HepG2 (cell line): Measurements from ENCODE around the gene ECSIT. TPM values are rescaled to one million over a fixed set of nuclear protein-coding genes. Genes with fewer than 3 reads are reported as not detected.

ENCODE experiments used
- ATAC-seq: fragments of 200-7000 bp; cut with Tn5 transposase; 3 replicates; pipeline ENCODE4 v1.9.1; 2020; ENCODE audit warnings: mild to moderate bottlenecking, moderate library complexity
- BruUV-seq: library from RNA; stranded (reverse); fragments of 400-500 nt; replicated peaks from 2 replicates; lab custom pipeline; 2021; lab: Mats Ljungman, UMichigan
- CTCF ChIA-PET: fragments of 300-600 bp; formaldehyde crosslinking; extraction: SDS; loops from one replicate; lab custom pipeline; 2021; ENCODE audit warnings: low total read pairs, inconsistent platforms, low intra/inter-chr PET ratio; lab: Yijun Ruan, JAX
- POLR2A ChIA-PET: fragments of 350-600 bp; sonication (Branson Sonifier 250); formaldehyde crosslinking; loops from one replicate; lab custom pipeline; 2020; ENCODE audit warnings: antibody characterized with exemption, inconsistent platforms; lab: Yijun Ruan, JAX
- DNase-seq: peaks from one replicate; pipeline ENCODE4 v3.0.0-alpha.2; 2015; ENCODE audit warnings: low spot score
- FAIRE-seq: peaks from 3 replicates; lab custom pipeline; 2011; peaks lifted over from hg19 to GRCh38; lab: Jason Lieb, UNC
- H2AFZ ChIP-seq: one replicate; pipeline ENCODE4 v1.6.1; 2011; ENCODE audit warnings: low read length, inconsistent platforms
- H3K27ac ChIP-seq: fragments of 300-600 bp; 3 replicates; pipeline ENCODE4 v1.8.0; 2011; ENCODE audit warnings: mixed run types, mild to moderate bottlenecking, mixed read lengths, low read length, inconsistent platforms; ENCODE audit not compliant: insufficient read depth; ENCODE audit errors: extremely low read length
- H3K27me3 ChIP-seq, 2 experiments: fragments of 200-600 bp in 1 of 2; 2 replicates in 1 of 2; 3 replicates in 1 of 2; pipeline versions ENCODE4 v1.6.0 to v1.8.0; 2011; ENCODE audit warnings: low read length in 2 of 2, mild to moderate bottlenecking in 2 of 2, moderate library complexity in 2 of 2, inconsistent platforms in 1 of 2; ENCODE audit not compliant: insufficient read depth in 2 of 2, control insufficient read depth in 1 of 2
- H3K36me3 ChIP-seq, 2 experiments: fragments of 200-600 bp in 1 of 2; replicated peaks in 1 of 2; 2 replicates in 1 of 2; 3 replicates in 1 of 2; pipeline versions ENCODE4 v1.5.1 to v1.8.0; 2011; ENCODE audit warnings: low read length in 2 of 2, inconsistent platforms in 1 of 2; ENCODE audit not compliant: insufficient read depth in 2 of 2, control insufficient read depth in 1 of 2
- H3K4me1 ChIP-seq: 2 replicates; pipeline ENCODE4 v1.5.1; 2012; ENCODE audit warnings: low read length, inconsistent platforms; ENCODE audit not compliant: insufficient read depth
- H3K4me2 ChIP-seq: 2 replicates; pipeline ENCODE4 v1.6.0; 2011; ENCODE audit warnings: low read depth, low read length, inconsistent platforms
- H3K4me3 ChIP-seq, 3 experiments: fragments of 200-600 bp in 1 of 3; sonication (generic), shearing (Covaris generic) in 1 of 3; replicated peaks in 1 of 3; 2 replicates each; pipeline ENCODE4 v1.5.1; 2011 to 2016; ENCODE audit warnings: low read length in 3 of 3, inconsistent platforms in 2 of 3, low read depth in 2 of 3, mild to moderate bottlenecking in 2 of 3, control low read depth in 1 of 3, mixed read lengths in 1 of 3; ENCODE audit not compliant: insufficient read depth in 1 of 3
- H3K79me2 ChIP-seq: one replicate; pipeline ENCODE4 v1.6.1; 2011; ENCODE audit warnings: low read length, inconsistent platforms; ENCODE audit not compliant: insufficient read depth
- H3K9ac ChIP-seq: 2 replicates; pipeline ENCODE4 v1.6.0; 2011; ENCODE audit warnings: mild to moderate bottlenecking, low read depth, low read length, inconsistent platforms; ENCODE audit not compliant: insufficient read depth
- H3K9me3 ChIP-seq: 2 replicates; pipeline ENCODE4 v1.5.1; 2012; ENCODE audit warnings: mild to moderate bottlenecking, low read length
- H4K20me1 ChIP-seq: 2 replicates; pipeline ENCODE4 v1.6.0; 2011; ENCODE audit warnings: inconsistent platforms, mild to moderate bottlenecking, low read length, moderate library complexity; ENCODE audit not compliant: insufficient read depth
- ARNTL ChIP-seq: sonication (generic); formaldehyde crosslinking; IDR thresholded peaks from 2 replicates; pipeline ENCODE4 v1.4.0; 2020; ENCODE audit warnings: mild to moderate bottlenecking, missing genetic modification reagents
- BORCS8-MEF2B ChIP-seq: sonication (generic); formaldehyde crosslinking; IDR thresholded peaks from 2 replicates; pipeline ENCODE4 v1.8.0; 2022; ENCODE audit warnings: mild to moderate bottlenecking, missing genetic modification reagents
- GATA4 ChIP-seq: sonication (generic); IDR thresholded peaks from 2 replicates; pipeline ENCODE4 v1.6.1; 2016; ENCODE audit warnings: antibody characterized with exemption, low read depth, borderline replicate concordance
- HOXD1 ChIP-seq: sonication (generic); formaldehyde crosslinking; IDR thresholded peaks from 2 replicates; pipeline ENCODE4 v1.5.0; 2020; ENCODE audit warnings: missing genetic modification reagents
- MXD4 ChIP-seq: IDR thresholded peaks from 2 replicates; pipeline ENCODE4 v1.6.1; 2016; ENCODE audit warnings: mild to moderate bottlenecking, missing biosample characterization, missing genetic modification reagents
- SALL1 ChIP-seq: sonication (generic); formaldehyde crosslinking; IDR thresholded peaks from 2 replicates; pipeline ENCODE4 v1.8.0; 2022; ENCODE audit warnings: mild to moderate bottlenecking, missing genetic modification reagents
- SMAD3 ChIP-seq: sonication (generic); formaldehyde crosslinking; IDR thresholded peaks from 2 replicates; pipeline ENCODE4 v1.4.0; 2020; ENCODE audit warnings: missing genetic modification reagents
- SUZ12 ChIP-seq: fragments of 150-350 bp; IDR thresholded peaks from 2 replicates; pipeline ENCODE4 v1.6.1; 2014; ENCODE audit warnings: low read depth, low read length
- TAF15 ChIP-seq: fragments of 200-400 bp; formaldehyde crosslinking; IDR thresholded peaks from one replicate; pipeline ENCODE4 v1.6.1; 2018; ENCODE audit warnings: mild to moderate bottlenecking, low read depth, low read length; ENCODE audit not compliant: poor library complexity, severe bottlenecking
- TARDBP ChIP-seq: sonication (generic); formaldehyde crosslinking; IDR thresholded peaks from 2 replicates; pipeline ENCODE4 v1.8.0; 2022; ENCODE audit warnings: mild to moderate bottlenecking, missing genetic modification reagents
- TBX2 ChIP-seq: sonication (generic); formaldehyde crosslinking; IDR thresholded peaks from 2 replicates; pipeline ENCODE4 v1.5.0; 2020; ENCODE audit warnings: missing genetic modification reagents, mild to moderate bottlenecking, borderline replicate concordance
- U2AF2 ChIP-seq: fragments of 200-400 bp; formaldehyde crosslinking; IDR thresholded peaks from 2 replicates; pipeline ENCODE4 v1.6.1; 2017; ENCODE audit warnings: low read depth, mild to moderate bottlenecking, low read length
- ZFP36L2 ChIP-seq: sonication (generic); formaldehyde crosslinking; IDR thresholded peaks from 2 replicates; pipeline ENCODE4 v1.4.0; 2020; ENCODE audit warnings: missing genetic modification reagents
- ZNF10 ChIP-seq: sonication (generic); formaldehyde crosslinking; IDR thresholded peaks from 2 replicates; pipeline ENCODE4 v1.4.0; 2020; ENCODE audit warnings: mild to moderate bottlenecking, low read depth, missing genetic modification reagents, borderline replicate concordance
- ZNF382 ChIP-seq: sonication (generic); formaldehyde crosslinking; IDR thresholded peaks from 2 replicates; pipeline ENCODE4 v1.5.0; 2020; ENCODE audit warnings: missing genetic modification reagents, mild to moderate bottlenecking, borderline replicate concordance
- ZNF616 ChIP-seq: sonication (generic); formaldehyde crosslinking; IDR thresholded peaks from 2 replicates; pipeline ENCODE4 v1.5.0; 2020; ENCODE audit warnings: low read depth, mild to moderate bottlenecking, missing genetic modification reagents
- ZNF724P ChIP-seq: sonication (generic); formaldehyde crosslinking; IDR thresholded peaks from 2 replicates; pipeline ENCODE4 v1.8.0; 2022; ENCODE audit warnings: missing genetic modification reagents, borderline replicate concordance
- ZSCAN31 ChIP-seq: sonication (generic); formaldehyde crosslinking; IDR thresholded peaks from 2 replicates; pipeline ENCODE4 v1.5.0; 2020; ENCODE audit warnings: low read depth, mild to moderate bottlenecking, missing genetic modification reagents
- WGBS: methylation state at CpG from one replicate; pipeline ENCODE4 v1.1.6; 2017; ENCODE audit warnings: low lambda C conversion rate; 5-methylcytosine and 5-hydroxymethylcytosine counted together
- in situ Hi-C: cut with HindIII; loops from 2 replicates; pipeline ENCODE4 v1.10.0; 2017; ENCODE audit warnings: low pct_unique_long_range_greater_than_20kb; ENCODE audit not compliant: extremely low pct_ligation_motif_present
- intact Hi-C: fragments of 100-400 bp; cut with micrococcal nuclease; formaldehyde crosslinking; loops from one replicate; pipeline ENCODE4 v1.10.0; 2022; ENCODE audit not compliant: unreplicated experiment
- polyA plus RNA-seq, 8 experiments: library from polyadenylated mRNA; depleted of rRNA in 3 of 8; stranded (reverse) in 7 of 8; unstranded in 1 of 8; fragments of >200 nt; fragmentation: Illumina TruSeq in 4 of 8; extraction: Trizol in 4 of 8; gene quantifications; 2 replicates each; pipeline versions ENCODE4 v1.2.1 to v1.2.3, GENCODE V29; 2011 to 2016; ENCODE audit warnings: low read depth in 4 of 8, missing spikeins in 1 of 8, mixed read lengths in 1 of 8; ENCODE audit not compliant: insufficient read depth in 1 of 8
- total RNA-seq, 5 experiments: library from RNA; depleted of rRNA; stranded (reverse); fragments of >200 nt; fragmentation: Illumina TruSeq; extraction: Trizol; gene quantifications; 2 replicates each; pipeline ENCODE4 v1.2.3, GENCODE V29; 2016; ENCODE audit warnings: low read depth in 1 of 5
- TF ChIP-seq, protein P1 (sequence below): IDR thresholded peaks from 2 replicates; pipeline ENCODE4 v1.6.1; 2012; ENCODE audit warnings: inconsistent platforms
- TF ChIP-seq, protein P2 (sequence below): sonication (generic); formaldehyde crosslinking; IDR thresholded peaks from 2 replicates; pipeline ENCODE4 v1.4.0; 2020; ENCODE audit warnings: missing genetic modification reagents

The ECSIT gene
- total and polyA plus RNA-seq, 2 of the 13 experiments (the other 11 are each of a cell fraction or from before 2014, with no cell fraction given): 36.4 to 62.3 TPM

DNA sequence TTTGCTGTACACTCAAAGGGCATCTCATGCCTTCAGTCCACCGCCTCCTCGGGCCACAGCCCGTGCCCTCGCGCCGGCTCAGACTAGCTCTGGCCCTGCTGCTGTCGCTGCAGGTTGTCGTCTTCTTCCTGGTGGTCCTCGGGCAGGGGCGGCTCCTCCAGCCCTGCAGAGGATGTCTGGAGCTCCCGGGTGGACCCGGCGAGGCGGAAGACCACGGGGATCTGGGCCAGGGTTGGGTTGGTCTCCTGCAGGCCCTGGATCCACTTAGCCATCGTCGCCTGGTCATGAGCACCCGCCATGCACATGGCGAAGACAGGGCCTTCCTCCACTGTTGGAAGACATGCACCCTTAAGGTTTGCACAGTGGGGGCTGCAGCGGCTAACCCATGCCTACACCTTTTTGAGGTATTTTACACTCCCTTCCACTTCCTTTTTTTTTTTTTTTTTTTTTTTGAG lies 22.8 kb downstream of the ECSIT start (continued):
- TF ChIP-seq SMAD3 (CRISPR knock-in tag): no peak
- TF ChIP-seq, protein P1, sequence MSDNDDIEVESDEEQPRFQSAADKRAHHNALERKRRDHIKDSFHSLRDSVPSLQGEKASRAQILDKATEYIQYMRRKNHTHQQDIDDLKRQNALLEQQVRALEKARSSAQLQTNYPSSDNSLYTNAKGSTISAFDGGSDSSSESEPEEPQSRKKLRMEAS: 0 out of 2 replicates have a peak, but pooled peaks have one; percentile 0
- TF ChIP-seq ZNF10 (CRISPR knock-in tag): no peak
- no peak for TF ChIP-seq TARDBP (CRISPR knock-in tag)
- TF ChIP-seq U2AF2: no peak
- no peak for TF ChIP-seq MXD4 (CRISPR knock-in tag)
- no peak for TF ChIP-seq SUZ12
- TF ChIP-seq GATA4: no peak
- no peak for TF ChIP-seq SALL1 (CRISPR knock-in tag)
- TF ChIP-seq TAF15: peak; percentile 15
- TF ChIP-seq ZNF382: no peak
- no peak for TF ChIP-seq BORCS8-MEF2B (CRISPR knock-in tag)
- TF ChIP-seq, all 625 proteins: peak for 11

DNA sequence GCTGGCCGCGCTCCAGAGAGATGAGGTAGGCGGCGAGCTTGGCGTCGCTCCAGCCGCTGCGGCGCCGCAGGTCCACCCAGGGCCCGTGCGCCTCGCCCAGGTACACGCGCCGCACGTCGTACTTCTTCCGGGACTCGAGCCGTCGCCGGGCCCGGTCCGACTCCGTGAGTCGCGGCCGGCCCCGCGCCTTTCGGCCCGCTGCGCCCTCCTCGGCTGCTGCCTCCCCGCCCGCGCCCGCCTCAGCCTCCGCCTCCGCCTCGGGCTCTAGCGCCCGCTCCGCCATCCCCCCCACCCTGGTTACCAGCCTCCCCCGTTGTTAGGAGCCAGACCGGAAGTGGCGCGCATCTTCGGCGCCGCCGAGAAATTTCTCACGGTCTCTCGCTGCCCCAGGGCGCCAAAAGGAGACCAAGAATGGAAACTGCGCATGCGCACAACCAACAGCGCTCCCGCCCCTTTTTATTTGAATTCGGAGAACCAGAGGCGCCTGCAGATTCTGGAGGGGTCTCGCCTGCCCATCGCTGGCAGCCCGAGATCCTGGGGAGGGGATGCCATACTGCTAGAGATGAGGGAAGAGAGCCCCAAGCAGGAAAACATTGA lies 23.3 kb downstream of the ECSIT start, which contains the start of gene ZNF653:
TSS of gene ZNF653 (minus strand) at position 336 of the 597 bp plus-strand sequence. CDS start at position 283, 53 bp downstream.
- DNase-seq (peak; percentile 89), ATAC-seq (peak; percentile 68), FAIRE-seq (peak; percentile 18)
- H3K9ac ChIP-seq: peak within 1 kb of the TSS; percentile 80
- peaks cover 6% of the 10 kb centered on the region for H3K79me2 ChIP-seq
- ChIA-PET POLR2A (interaction anchor here (1.3 kb wide), 1 partner anchor 15 kb away, joined by 3 read pairs; no protein-coding TSS in a partner anchor), CTCF (no interaction called here)
- intact Hi-C loops: no loop called here
- H4K20me1 ChIP-seq: no peaks in the 10 kb centered on the region; the same call in 1 of the 2 replicates
- in situ Hi-C loops: no loop called here
- peak within 1 kb of the TSS; percentile 95 for H3K4me2 ChIP-seq
- no TSS peak for BruUV-seq
- 0% methylated on average over 13 of the region's 65 CpGs for WGBS
- peaks cover 18% of the 10 kb centered on the region for H3K4me1 ChIP-seq
- peak within 1 kb of the TSS; percentile 77 for H3K27ac ChIP-seq
- H3K4me3 ChIP-seq: peak within 1 kb of the TSS; percentile 77 to 84 (median 81)
- no peaks in the 10 kb centered on the region for H3K27me3 ChIP-seq
- H3K36me3 ChIP-seq: peaks cover 0 to 2% of the 10 kb centered on the region in 2 experiments; a peak in 1 of 5 replicates
- H3K9me3 ChIP-seq: no peaks in the 10 kb centered on the region
- H2AFZ ChIP-seq: no peak within 1 kb of the TSS
- TF ChIP-seq HOXD1 (CRISPR knock-in tag) (0 out of 2 replicates have a peak, but pooled peaks have one; percentile 7), ARNTL (CRISPR knock-in tag) (0 out of 2 replicates have a peak, but pooled peaks have one; percentile 21), ZSCAN31 (CRISPR knock-in tag) (peak; percentile 67; the same call in 1 of the 2 replicates), ZFP36L2 (CRISPR knock-in tag) (no peak), ZNF616 (CRISPR knock-in tag) (peak; percentile 30; the same call in 1 of the 2 replicates), ZNF724P (CRISPR knock-in tag) (peak; percentile 65; the same call in 1 of the 2 replicates), TBX2 (CRISPR knock-in tag) (peak; percentile 22; the same call in 1 of the 2 replicates)
- TF ChIP-seq, protein P2, sequence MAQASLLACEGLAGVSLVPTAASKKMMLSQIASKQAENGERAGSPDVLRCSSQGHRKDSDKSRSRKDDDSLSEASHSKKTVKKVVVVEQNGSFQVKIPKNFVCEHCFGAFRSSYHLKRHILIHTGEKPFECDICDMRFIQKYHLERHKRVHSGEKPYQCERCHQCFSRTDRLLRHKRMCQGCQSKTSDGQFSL (CRISPR knock-in tag): peak; percentile 96; the same call in 1 of the 2 replicates
